ENCODE results near the gene CPNE7.
"Not testable (repeated sequence)": the region's sequence is repeated elsewhere in the genome, so short reads cannot be mapped to it uniquely, and the experiment has no call there.

CPNE7 gene

DNA sequence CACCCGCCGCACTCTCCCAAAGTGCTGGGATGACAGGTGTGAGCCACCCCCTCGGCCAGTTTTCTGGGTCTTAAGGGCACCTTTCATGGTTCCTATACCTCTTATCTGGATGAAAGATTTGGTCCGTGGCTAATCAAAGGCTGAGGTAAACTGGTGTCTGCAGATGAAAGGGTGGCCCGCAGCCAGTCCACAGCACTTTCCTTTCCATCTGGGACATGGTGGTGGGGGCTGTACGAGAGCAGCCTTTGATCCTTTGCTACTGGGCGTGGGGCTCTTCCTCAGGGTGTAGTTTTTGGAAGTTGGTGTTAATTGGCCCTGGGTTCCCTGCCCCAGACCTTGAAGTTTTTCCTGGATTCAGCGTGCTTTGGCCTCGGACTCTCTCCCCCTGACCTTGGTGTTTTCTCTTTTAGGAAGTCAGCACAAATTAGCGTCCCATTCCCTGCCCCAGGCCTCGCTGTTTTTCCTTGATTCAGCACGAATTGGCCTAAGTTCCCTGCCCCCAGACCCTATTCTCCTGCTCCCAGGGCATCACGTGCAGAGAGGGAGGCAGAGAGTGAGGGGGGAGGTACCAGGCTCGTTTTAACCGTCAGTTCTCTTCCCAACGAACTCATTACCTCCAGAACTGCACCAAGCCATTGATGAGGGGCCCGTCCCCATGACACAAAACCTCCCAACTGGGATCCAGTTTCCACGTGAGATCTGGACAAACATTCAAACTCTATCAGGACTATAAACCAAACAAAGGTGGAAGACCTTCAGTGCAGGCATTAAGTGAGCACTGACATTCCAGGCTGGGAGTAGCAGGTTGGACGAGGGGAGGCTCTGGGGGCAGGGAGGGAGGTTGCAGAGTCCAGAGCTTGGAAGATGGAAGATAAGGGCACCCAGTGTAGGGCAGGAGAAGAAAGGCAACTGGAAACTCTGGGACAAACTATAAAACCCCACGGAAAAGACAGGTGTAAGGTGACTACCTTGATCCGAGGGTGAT, 49.5 kb downstream of the CPNE7 start:
- DNase-seq (ENCODE audit: low read depth): no peak

DNA sequence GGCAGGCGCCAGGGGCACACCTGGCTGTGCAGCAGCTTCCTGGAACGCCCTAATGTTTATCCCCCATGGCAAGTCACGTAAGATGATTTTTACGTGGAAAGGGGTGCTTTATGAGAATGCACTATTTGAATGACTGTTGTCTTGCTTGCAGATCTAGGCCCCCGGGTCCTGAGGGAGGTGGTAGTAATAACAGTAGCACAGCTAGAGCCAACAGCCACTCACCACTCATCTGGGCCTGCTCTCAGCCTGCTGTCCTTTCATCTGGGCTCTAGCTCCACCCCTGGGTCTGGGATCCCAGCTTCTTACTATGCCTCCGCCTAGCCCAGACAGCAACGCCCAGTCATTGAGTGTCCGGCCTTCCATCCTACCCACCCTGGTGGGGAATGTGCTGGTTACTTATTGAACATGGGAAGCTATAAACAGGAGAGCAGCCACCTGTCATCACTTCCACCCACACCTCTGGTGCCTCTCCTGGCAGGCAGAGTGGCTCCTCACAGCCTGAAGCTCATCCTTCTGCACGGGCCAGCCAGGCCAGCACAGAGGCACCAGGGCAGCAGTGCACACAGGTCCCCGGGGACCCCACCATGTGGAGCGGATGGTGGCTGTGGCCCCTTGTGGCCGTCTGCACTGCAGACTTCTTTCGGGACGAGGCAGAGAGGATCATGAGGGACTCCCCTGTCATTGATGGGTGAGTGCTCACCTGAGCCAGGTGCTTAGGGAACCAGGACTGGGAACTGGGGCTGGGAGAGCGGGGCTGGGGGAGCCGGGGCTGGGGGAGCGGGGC, 54.5 kb downstream of the CPNE7 start:
- DNase-seq (ENCODE audit: low read depth): no peak

DNA sequence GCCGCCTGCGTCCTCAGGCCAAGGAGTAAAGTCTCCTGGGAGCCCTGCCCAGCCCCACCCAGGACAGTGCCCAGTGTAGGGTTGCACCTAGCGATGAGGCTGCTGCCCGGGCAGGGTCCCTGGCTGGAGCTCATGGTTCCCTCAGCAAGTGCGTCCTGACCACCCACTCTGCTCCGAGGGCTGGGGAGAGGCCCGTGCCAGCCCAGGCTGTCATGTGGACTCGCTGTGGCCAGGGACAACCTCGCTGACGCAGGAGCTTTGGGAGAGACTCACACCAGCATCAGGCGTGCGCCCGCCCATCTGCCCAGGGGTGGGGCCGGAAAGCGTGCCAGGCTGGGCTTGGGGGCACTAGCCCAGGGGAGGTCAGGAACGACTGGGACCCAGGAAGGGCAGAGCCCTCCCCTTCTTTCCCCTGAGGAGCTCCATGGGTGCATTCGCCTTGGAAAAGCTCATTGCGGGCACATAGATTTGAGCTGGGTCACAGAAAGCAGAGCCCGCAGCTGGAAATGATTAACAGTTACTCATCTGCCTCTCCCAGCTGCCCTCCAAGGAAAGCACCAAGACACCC, 57.6 kb downstream of the CPNE7 start:
- DNase-seq (ENCODE audit: low read depth): no peak

DNA sequence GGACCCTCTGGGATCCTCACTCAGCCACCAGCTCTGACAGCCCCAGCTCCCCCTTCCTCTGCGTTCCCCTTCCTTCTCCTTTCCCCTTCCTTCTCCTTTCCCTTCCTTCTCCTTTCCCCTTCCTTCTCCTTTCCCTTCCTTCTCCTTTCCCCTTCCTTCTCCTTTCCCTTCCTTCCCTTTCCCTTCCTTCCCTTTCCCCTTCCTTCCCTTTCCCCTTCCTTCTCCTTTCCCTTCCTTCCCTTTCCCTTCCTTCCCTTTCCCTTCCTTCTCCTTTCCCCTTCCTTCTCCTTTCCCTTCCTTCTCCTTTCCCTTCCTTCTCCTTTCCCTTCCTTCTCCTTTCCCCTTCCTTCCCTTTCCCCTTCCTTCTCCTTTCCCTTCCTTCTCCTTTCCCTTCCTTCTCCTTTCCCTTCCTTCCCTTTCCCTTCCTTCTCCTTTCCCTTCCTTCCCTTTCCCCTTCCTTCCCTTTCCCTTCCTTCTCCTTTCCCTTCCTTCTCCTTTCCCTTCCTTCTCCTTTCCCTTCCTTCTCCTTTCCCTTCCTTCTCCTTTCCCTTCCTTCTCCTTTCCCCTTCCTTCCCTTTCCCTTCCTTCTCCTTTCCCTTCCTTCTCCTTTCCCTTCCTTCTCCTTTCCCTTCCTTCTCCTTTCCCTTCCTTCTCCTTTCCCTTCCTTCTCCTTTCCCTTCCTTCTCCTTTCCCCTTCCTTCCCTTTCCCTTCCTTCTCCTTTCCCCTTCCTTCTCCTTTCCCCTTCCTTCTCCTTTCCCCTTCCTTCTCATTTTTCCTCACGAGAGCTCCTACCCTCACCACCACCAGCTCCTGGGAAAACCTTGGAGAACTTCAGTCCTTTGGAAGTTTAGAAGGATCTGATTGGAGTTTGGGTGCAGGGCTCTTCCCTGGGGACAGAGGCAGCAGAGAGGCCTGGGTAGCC, 59.2 kb downstream of the CPNE7 start:
- not testable (repeated sequence) for DNase-seq (ENCODE audit: low read depth)

DNA sequence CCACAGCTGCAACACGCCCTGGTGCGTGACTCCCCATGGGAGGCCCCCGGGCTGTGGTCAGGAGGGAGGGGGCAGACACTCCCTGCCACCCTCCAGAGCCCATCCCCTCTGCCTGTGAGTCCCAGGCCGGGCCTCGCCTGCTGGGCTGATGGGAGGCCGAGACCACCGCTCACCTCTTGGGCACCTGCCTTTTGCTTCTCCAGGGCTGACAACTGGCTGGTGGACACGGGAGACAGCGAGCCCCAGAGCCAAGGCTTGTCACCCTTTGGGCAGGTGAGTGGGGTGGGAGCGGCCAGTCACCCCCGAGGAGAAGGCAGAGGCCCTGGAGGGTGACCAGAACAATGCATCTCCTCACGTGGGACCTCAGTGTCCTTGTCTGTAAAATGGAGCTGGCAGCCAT, 61.1 kb downstream of the CPNE7 start:
- no peak for DNase-seq (ENCODE audit: low read depth)

DNA sequence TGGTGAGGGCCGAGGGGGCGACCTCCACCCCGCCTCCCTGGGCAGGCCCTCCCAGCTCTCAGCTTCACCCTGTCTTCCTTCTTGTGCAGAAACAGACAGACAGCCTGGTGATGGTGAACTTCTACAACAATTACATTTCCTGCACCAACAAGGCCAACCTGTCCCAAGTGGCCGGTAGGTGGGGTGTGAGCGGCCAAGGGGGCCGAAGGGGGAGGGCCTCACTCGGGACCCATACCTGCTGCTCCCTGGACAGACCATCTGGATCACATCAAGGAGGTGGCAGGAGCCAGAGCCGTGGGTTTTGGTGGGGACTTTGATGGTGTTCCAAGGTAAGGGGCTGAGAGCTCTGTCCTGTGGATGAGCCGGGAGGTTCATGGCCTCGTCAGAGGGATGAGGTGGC, 61.8 kb downstream of the CPNE7 start:
- no peak for DNase-seq (ENCODE audit: low read depth)

DNA sequence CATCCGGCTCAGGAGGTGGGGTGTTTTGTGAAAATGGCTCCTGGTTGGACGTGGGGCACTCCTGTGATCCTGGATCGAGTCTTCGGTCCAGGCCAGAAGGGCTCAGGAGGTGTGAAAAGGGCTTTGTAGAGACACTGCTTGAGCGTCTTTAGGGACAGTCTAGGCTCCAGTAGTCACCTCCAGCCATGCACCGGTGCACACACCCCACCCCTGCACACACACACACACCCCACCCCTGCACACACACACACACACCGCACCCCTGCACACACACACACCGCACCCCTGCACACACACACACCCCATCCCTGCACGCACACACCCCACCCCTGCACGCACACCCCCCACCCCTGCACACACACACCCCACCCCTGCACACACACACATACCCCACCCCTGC, 62.9 kb downstream of the CPNE7 start:
- DNase-seq (ENCODE audit: low read depth): no peak

DNA sequence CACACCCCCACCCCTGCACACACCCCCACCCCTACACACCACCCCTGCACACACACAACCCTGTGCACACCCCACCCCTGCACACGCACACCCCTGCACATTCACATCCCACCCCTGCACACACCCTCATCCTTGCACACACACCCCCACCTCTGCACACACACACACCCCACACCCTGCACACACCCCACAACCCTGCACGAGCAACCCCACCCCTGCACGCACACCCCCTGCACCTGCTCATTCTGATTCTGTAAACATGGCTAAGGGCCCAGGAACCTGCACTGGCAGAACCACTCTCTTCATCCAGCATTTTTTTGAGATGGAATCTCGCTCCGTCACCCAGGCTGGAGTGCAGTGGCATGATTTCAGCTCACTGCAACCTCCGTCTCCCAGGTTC, 63.8 kb downstream of the CPNE7 start:
- no peak for DNase-seq (ENCODE audit: low read depth)

DNA sequence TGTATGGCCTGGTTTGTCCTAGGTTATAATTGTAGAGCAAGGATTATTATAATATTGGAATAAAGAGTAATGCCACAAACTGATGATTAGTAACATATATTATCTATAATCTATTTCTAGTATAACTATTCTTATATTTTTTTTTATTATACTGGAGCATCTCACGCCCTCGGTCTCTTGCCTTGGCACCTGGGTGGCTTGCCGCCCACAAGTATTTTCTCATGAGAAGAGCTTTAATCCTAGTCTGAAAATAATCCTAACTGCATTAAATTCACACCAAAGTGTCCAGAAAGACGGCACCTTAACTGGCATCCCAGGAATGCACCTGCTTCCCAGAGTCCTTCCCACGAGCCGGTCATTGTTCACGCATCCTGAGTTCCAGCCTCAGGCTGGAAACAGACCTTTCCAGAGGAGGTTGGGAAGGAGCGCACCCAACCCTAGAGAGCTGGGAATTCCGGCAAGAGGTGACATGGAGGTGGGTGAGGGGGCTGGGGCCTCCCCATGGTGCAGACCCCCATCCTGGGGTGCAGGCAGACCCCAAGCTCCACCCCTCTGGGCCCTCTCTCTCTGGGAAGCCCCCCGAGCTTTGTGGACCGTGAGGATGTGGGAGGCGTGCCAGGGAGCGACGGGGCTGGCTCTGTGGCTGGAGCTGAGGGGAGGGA, 66.0 kb downstream of the CPNE7 start:
- no peak for DNase-seq (ENCODE audit: low read depth)

DNA sequence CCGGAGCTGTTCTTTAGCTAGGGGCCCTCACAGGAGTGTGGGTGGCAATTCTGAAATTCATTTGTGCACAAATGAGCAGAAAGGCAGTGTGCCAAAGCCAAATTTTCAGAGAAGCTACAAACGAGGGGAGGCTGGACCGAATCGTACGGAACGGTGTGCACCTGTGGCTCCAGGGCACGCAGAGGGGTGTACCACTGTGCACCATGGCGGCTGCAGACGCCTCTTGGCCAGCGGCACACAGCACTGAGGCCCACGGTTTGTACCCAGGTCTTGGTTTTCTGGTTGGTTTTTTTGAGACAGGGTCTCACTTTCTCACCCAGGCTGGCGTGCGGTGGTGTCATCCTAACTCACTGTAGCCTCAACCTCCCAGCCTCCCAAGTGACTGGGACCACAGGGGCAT, 67.0 kb downstream of the CPNE7 start:
- DNase-seq (ENCODE audit: low read depth): no peak

DNA sequence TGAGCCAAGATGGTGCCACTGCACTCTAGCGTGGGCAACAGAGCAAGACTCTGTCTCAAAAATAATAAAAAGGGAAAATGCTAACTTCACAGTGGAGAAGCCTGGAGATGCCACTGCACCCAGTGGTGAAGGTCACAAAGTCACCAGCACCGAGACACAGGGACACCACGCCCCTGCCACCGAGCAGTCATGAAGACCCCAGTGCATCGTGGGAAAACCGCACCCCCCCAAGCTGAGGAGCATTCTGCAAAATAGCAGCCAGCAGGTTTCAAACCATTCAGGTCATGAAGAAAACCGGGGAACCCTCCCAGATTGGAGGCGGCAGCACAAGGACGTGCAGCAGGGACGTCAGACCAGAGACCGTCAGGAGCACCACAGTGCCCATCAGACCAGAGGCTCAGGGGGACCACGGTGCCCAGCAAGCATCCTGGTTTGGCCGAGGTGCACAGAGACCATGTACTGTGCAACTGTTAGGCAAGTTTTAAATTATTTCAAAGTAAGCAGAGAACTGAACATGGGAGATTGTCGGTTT, 68.3 kb downstream of the CPNE7 start:
- DNase-seq (ENCODE audit: low read depth): no peak

DNA sequence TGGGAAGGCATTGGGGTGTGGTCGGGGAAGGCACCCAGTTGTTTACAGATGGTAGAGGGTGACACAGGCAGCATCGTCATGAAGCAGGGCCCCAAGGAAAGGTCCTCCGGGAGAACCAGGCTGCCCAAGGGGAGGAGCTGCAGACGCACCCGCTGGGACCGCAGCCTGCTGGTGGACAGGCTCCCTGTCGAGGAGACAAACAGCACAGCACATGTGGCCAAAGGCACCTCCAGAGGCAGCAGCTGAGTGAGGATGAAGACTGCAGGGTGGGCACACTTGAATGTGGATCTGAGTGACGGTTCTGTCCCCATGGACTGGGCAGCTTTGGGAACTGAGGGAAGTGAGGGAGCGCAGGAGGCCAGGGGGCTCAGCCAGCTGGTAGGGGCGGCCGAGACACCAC, 69.6 kb downstream of the CPNE7 start:
- no peak for DNase-seq (ENCODE audit: low read depth)

DNA sequence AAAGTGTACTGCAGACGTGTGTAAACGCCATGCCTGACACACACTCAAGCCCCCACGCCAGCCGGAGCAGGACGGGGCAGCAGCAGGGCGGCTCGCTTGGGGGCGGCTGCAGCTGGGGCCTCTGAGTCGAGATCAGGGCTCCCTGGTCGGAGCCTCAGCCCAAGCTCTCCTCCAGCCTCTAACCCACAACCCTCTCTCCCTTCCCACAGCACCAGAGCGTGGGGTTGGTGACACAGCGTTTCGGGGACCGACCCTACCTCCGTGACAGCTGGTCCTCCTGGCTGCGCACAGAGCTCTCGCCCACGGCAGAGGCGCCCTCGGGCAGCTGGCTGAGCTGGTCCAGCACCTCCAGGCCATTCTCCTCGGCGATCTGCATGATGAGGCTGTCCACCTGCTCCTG, 70.7 kb downstream of the CPNE7 start:
- no peak for DNase-seq (ENCODE audit: low read depth)

Data from stimulated activated CD8-positive, alpha-beta memory T cell treated with anti-CD3 and anti-CD28 coated beads, Interleukin-4, amount 100 ng/mL, for 24 hours (primary cell).